ENCODE data around the gene CCNY. TPM values are rescaled to one million over a fixed set of nuclear protein-coding genes. Genes with fewer than 3 reads are reported as not detected.

The CCNY gene
- total RNA-seq, 1 experiment from 2014 or later: 53.3 TPM

- TF ChIP-seq, protein P1, sequence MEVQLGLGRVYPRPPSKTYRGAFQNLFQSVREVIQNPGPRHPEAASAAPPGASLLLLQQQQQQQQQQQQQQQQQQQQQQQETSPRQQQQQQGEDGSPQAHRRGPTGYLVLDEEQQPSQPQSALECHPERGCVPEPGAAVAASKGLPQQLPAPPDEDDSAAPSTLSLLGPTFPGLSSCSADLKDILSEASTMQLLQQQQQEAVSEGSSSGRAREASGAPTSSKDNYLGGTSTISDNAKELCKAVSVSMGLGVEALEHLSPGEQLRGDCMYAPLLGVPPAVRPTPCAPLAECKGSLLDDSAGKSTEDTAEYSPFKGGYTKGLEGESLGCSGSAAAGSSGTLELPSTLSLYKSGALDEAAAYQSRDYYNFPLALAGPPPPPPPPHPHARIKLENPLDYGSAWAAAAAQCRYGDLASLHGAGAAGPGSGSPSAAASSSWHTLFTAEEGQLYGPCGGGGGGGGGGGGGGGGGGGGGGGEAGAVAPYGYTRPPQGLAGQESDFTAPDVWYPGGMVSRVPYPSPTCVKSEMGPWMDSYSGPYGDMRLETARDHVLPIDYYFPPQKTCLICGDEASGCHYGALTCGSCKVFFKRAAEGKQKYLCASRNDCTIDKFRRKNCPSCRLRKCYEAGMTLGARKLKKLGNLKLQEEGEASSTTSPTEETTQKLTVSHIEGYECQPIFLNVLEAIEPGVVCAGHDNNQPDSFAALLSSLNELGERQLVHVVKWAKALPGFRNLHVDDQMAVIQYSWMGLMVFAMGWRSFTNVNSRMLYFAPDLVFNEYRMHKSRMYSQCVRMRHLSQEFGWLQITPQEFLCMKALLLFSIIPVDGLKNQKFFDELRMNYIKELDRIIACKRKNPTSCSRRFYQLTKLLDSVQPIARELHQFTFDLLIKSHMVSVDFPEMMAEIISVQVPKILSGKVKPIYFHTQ (CRISPR knock-in tag; IDR thresholded peaks at IDR 0.05): no peak
- TF ChIP-seq, protein P2, sequence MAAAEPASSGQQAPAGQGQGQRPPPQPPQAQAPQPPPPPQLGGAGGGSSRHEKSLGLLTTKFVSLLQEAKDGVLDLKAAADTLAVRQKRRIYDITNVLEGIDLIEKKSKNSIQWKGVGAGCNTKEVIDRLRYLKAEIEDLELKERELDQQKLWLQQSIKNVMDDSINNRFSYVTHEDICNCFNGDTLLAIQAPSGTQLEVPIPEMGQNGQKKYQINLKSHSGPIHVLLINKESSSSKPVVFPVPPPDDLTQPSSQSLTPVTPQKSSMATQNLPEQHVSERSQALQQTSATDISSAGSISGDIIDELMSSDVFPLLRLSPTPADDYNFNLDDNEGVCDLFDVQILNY (CRISPR knock-in tag; IDR thresholded peaks at IDR 0.05): no peak
- TF ChIP-seq ELF4 (CRISPR knock-in tag; IDR thresholded peaks at IDR 0.05; ENCODE audit: low read depth): no peak
Observed at GRCh38 chr10:35569836-35570235, 233.5 kb downstream of the CCNY start (continued).

DNA sequence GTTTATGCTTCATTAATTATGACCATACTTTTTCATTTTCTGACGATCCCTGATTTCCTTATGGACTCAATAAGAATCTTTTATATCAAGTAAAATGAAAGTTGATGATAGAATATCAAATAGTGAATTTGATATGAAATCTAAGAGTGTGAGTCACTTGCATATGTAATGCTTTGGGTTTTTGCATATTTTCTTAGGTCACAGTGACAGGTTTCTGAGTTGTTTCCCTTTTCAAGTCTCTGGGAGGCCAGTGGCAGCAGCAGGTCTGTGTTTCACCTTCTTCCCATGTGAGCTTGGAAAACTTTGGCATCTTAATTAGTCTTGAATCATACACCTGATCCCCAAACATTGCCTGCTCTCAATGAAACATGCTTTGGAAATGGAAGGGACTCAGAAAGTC is 234.1 kb downstream of the CCNY start:
- Mint-ChIP-seq H3K36me3 (peaks cover 13% of the 10 kb centered on the region), H3K9me3 (no peaks in the 10 kb centered on the region), H3K27ac (no peak overlapping the region), H3K27me3 (ENCODE audit: low read depth) (no peaks in the 10 kb centered on the region), H3K4me1 (peaks cover 14% of the 10 kb centered on the region), H3K4me3 (no peak overlapping the region)
- ChIA-PET POLR2A (no interaction called here), CTCF (interaction anchor here (0.6 kb wide), 1 partner anchor 375 kb away, joined by 3 read pairs; no protein-coding TSS in a partner anchor)
- ATAC-seq (no peak), DNase-seq (ENCODE audit: low spot score) (no peak)
- TF ChIP-seq GABPB1 (CRISPR knock-in tag; IDR thresholded peaks at IDR 0.05) (no peak), ZNF219 (CRISPR knock-in tag; IDR thresholded peaks at IDR 0.05; ENCODE audit: borderline replicate concordance) (no peak), ESRRA (CRISPR knock-in tag; IDR thresholded peaks at IDR 0.05; ENCODE audit: borderline replicate concordance) (no peak), SOX15 (CRISPR knock-in tag; IDR thresholded peaks at IDR 0.05) (no peak), FOXP4 (CRISPR knock-in tag; IDR thresholded peaks at IDR 0.05) (no peak), ETV6 (CRISPR knock-in tag; IDR thresholded peaks at IDR 0.05) (no peak), CREB1 (CRISPR knock-in tag; IDR thresholded peaks at IDR 0.05) (no peak), NR3C1 (CRISPR knock-in tag; conservative IDR thresholded peaks at IDR 0.05; ENCODE audit: low read depth) (no peak)
- TF ChIP-seq, protein P3, sequence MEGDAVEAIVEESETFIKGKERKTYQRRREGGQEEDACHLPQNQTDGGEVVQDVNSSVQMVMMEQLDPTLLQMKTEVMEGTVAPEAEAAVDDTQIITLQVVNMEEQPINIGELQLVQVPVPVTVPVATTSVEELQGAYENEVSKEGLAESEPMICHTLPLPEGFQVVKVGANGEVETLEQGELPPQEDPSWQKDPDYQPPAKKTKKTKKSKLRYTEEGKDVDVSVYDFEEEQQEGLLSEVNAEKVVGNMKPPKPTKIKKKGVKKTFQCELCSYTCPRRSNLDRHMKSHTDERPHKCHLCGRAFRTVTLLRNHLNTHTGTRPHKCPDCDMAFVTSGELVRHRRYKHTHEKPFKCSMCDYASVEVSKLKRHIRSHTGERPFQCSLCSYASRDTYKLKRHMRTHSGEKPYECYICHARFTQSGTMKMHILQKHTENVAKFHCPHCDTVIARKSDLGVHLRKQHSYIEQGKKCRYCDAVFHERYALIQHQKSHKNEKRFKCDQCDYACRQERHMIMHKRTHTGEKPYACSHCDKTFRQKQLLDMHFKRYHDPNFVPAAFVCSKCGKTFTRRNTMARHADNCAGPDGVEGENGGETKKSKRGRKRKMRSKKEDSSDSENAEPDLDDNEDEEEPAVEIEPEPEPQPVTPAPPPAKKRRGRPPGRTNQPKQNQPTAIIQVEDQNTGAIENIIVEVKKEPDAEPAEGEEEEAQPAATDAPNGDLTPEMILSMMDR (IDR thresholded peaks at IDR 0.05): no peak

- no peak for DNase-seq (ENCODE audit: low spot score)
- no peak for ATAC-seq
- ChIA-PET CTCF (no interaction called here), POLR2A (no interaction called here)
- Mint-ChIP-seq H3K36me3 (no peaks in the 10 kb centered on the region; the same call in 1 of the 2 replicates), H3K27ac (no peak overlapping the region), H3K9me3 (peaks cover 4% of the 10 kb centered on the region), H3K27me3 (ENCODE audit: low read depth) (no peaks in the 10 kb centered on the region), H3K4me1 (peaks cover 14% of the 10 kb centered on the region), H3K4me3 (no peak overlapping the region)
- TF ChIP-seq ZBTB21 (CRISPR knock-in tag; IDR thresholded peaks at IDR 0.05; ENCODE audit: borderline replicate concordance): no peak
- TF ChIP-seq PRDM15 (CRISPR knock-in tag; IDR thresholded peaks at IDR 0.05): no peak
- TF ChIP-seq FOXK1 (CRISPR knock-in tag; IDR thresholded peaks at IDR 0.05): no peak
- TF ChIP-seq RORB (CRISPR knock-in tag; IDR thresholded peaks at IDR 0.05): no peak
- TF ChIP-seq, protein P4, sequence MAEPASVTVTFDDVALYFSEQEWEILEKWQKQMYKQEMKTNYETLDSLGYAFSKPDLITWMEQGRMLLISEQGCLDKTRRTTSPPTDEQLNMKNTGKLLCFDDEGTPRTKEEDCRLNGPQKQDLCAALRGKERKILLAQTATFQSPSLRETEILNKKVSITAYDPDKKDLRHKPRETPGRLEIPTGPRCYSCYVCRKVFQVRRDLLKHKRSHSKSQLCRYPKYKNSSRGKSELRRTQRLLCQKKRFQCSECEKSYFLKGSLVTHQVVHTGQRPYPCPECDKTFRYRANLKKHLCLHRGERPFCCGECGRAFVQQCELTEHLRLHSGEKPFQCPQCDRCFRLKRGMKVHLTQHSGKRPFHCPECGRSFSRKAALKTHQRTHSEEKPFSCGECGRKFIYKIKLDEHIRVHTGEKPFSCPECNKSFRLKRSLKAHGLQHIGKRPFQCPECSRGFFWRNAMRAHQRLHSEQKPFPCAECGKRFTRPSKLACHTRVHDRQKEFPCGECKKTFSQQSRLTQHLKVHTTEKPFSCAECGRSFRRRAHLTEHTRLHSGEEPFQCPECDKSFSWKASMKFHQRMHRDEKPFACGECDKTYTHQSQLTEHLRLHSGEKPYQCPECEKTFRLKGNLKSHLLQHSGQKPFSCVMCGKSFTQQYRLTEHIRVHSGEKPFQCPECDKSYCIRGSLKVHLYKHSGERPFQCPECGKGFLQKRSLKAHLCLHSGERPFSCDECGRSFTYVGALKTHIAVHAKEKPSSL (CRISPR knock-in tag; conservative IDR thresholded peaks at IDR 0.05): no peak
- TF ChIP-seq GRHL2 (CRISPR knock-in tag; IDR thresholded peaks at IDR 0.05; ENCODE audit: insufficient replicate concordance, severe bottlenecking): no peak
- TF ChIP-seq FOXP1 (CRISPR knock-in tag; IDR thresholded peaks at IDR 0.05; ENCODE audit: borderline replicate concordance): no peak
- TF ChIP-seq ATF3 (CRISPR knock-in tag; conservative IDR thresholded peaks at IDR 0.05): no peak
- no peak for TF ChIP-seq ZNF138 (CRISPR knock-in tag; conservative IDR thresholded peaks at IDR 0.05)
Observed at GRCh38 chr10:35572583-35572982, 236.3 kb downstream of the CCNY start.

All from WTC11 (cell line).